ENCODE results near the gene NCOA5.

Gene NCOA5

DNA sequence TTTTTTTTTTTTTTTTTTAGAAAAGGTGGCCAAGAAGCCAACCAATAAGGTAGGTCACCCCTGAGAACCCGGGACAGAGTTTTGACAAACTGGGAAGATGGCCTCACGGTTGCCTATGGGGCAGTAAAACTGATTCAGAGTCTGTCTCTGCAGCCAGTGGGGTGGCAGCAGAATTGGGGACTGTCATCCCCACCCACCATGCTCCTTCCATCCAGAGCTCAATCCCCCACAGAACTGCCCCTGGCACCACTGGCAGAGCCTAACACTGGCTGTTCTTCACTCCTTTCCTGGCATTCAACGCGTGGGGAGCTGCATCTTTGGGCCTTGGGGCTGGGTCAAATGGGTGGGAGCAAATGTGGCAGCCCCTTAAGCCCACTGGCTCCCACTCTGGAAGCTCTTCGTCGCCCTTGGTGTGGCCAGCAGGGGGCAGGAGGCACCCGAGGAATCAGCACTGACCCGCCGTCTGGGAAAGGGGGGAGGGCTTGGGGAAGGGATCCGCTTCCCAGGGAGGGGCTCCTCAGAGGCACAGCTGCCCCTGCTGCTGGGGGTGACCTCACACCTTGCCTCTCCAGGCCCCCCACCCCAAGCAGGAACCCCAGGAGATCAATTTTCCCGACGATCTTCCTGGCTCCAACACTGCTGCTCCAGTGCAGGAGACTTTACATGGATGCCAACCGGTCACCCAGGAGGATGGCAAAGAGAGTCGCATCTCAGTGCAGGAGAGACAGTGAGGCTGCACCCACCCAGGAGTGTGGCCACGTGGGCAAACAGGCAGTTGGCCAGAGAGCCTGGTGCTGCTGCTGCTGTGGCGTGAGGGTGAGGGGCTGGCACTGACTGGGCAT is 38.8 kb upstream of the NCOA5 start:
- no peak overlapping the region for H3K4me3 ChIP-seq (ENCODE audit: low read length)
- no peak overlapping the region for H3K27ac ChIP-seq (ENCODE audit: low read length)
- no peaks in the 10 kb centered on the region; the same call in 1 of the 2 replicates for H3K4me1 ChIP-seq (ENCODE audit: insufficient read depth, low read length)
- H3K27me3 ChIP-seq (ENCODE audit: insufficient read depth, low read length) = peaks cover 41% of the 10 kb centered on the region
- H3K9me3 ChIP-seq (ENCODE audit: insufficient read depth, low read depth, low read length) = no peaks in the 10 kb centered on the region
- no peaks in the 10 kb centered on the region; the same call in 1 of the 2 replicates for H3K36me3 ChIP-seq (ENCODE audit: insufficient read depth, low read depth, low read length)
- H3K9ac ChIP-seq (ENCODE audit: low read depth, low read length) = no peak overlapping the region

DNA sequence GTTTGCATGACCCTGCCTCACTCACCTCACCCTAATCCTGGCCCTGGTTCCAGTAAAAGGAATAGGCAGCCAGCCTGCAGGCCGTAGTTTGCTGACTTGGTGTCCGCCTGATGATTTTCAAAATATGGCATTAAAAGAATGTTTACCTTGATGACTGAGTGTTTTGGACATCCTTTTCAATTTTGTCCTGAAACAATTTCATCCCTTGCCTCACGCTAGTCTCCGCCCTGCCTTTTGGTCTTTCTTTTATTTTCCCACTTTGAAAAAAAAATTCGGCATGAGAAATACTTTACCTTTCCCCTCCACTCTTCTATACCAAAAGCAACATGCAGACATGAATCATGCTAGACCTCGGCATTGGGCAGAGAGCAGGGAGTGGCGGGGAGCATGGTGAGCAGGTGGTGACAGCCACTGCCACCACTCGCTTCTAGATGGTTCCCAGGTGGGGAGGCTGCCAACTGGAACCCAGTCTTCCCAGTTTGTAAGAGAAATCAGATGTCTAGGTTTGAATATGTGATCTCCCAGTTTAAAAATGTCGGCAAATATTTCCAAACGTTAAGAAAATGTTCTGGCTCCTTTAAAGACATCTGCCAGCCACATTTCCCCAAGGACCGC is 37.7 kb upstream of the NCOA5 start:
- Histone ChIP-seq H3K9me3 (ENCODE audit: insufficient read depth, low read depth, low read length) (no peaks in the 10 kb centered on the region), H3K36me3 (ENCODE audit: insufficient read depth, low read depth, low read length) (no peaks in the 10 kb centered on the region; the same call in 1 of the 2 replicates), H3K9ac (ENCODE audit: low read depth, low read length) (no peak overlapping the region), H3K4me1 (ENCODE audit: insufficient read depth, low read length) (no peaks in the 10 kb centered on the region), H3K4me3 (ENCODE audit: low read length) (no peak overlapping the region), H3K27me3 (ENCODE audit: insufficient read depth, low read length) (peaks cover 35% of the 10 kb centered on the region), H3K27ac (ENCODE audit: low read length) (no peak overlapping the region)

GRCh38 chr20:46126440-46127056 is 36.8 kb upstream of the NCOA5 start:
- H3K9me3 ChIP-seq (ENCODE audit: insufficient read depth, low read depth, low read length) = no peaks in the 10 kb centered on the region
- no peak overlapping the region for H3K4me3 ChIP-seq (ENCODE audit: low read length)
- H3K27ac ChIP-seq (ENCODE audit: low read length) = no peak overlapping the region
- no peaks in the 10 kb centered on the region for H3K4me1 ChIP-seq (ENCODE audit: insufficient read depth, low read length)
- no peak overlapping the region for H3K9ac ChIP-seq (ENCODE audit: low read depth, low read length)
- peaks cover 6% of the 10 kb centered on the region; the same call in 1 of the 2 replicates for H3K36me3 ChIP-seq (ENCODE audit: insufficient read depth, low read depth, low read length)
- H3K27me3 ChIP-seq (ENCODE audit: insufficient read depth, low read length) = peaks cover 26% of the 10 kb centered on the region

DNA sequence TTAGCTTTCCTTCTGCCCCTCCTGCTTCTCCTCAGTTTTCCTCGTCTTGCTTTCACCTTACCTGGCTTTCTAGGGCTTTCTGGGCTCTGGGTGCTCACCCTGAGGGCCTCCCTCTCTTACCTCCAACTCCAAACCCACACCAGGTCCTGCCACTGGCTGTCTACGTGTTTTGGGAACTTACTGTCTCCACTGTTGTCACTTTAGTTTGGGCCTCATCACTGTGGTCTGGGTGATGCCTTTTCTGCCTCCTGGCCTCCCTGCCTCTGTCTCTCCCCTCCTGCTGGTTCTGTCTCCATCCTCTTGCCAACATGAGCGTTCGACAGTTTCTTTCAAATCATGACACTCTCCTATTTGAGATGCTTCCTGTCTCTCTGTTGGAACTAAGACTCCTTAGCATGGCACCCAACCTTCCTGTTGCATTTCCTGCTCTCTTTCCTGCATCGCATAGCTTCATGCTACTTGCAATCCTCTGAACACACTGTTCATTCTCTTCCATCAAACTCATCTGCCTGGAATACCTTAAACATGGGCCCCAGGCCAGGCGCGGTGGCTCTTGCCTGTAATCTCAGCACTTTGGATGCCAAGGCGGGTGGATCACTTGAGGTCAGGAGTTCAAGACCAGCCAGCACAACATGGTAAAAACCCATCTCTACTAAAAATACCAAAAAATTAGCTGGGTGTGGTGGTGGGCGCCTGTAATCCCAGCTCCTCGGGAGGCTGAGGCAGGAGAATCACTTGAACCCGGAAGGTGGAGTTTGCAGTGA is 33.9 kb upstream of the NCOA5 start:
- Histone ChIP-seq H3K4me3 (ENCODE audit: low read length) (no peak overlapping the region), H3K27ac (ENCODE audit: low read length) (no peak overlapping the region), H3K4me1 (ENCODE audit: insufficient read depth, low read length) (no peaks in the 10 kb centered on the region; the same call in 1 of the 2 replicates), H3K9ac (ENCODE audit: low read depth, low read length) (no peak overlapping the region), H3K36me3 (ENCODE audit: insufficient read depth, low read depth, low read length) (peaks cover 6% of the 10 kb centered on the region; the same call in 1 of the 2 replicates), H3K27me3 (ENCODE audit: insufficient read depth, low read length) (peaks cover 6% of the 10 kb centered on the region; the same call in 1 of the 2 replicates), H3K9me3 (ENCODE audit: insufficient read depth, low read depth, low read length) (no peaks in the 10 kb centered on the region)

GRCh38 chr20:46122516-46123481 is 33.0 kb upstream of the NCOA5 start:
- H3K4me3 ChIP-seq (ENCODE audit: low read length) = no peak overlapping the region
- no peaks in the 10 kb centered on the region for H3K9me3 ChIP-seq (ENCODE audit: insufficient read depth, low read depth, low read length)
- no peak overlapping the region for H3K27ac ChIP-seq (ENCODE audit: low read length)
- no peak overlapping the region for H3K9ac ChIP-seq (ENCODE audit: low read depth, low read length)
- peaks cover 6% of the 10 kb centered on the region; the same call in 1 of the 2 replicates for H3K36me3 ChIP-seq (ENCODE audit: insufficient read depth, low read depth, low read length)
- H3K27me3 ChIP-seq (ENCODE audit: insufficient read depth, low read length) = peaks cover 8% of the 10 kb centered on the region; the same call in 1 of the 2 replicates
- no peaks in the 10 kb centered on the region; the same call in 1 of the 2 replicates for H3K4me1 ChIP-seq (ENCODE audit: insufficient read depth, low read length)

GRCh38 chr20:46122071-46122470 is 32.3 kb upstream of the NCOA5 start:
- no peak overlapping the region for H3K9ac ChIP-seq (ENCODE audit: low read depth, low read length)
- peaks cover 6% of the 10 kb centered on the region; the same call in 1 of the 2 replicates for H3K36me3 ChIP-seq (ENCODE audit: insufficient read depth, low read depth, low read length)
- no peaks in the 10 kb centered on the region for H3K9me3 ChIP-seq (ENCODE audit: insufficient read depth, low read depth, low read length)
- no peak overlapping the region for H3K4me3 ChIP-seq (ENCODE audit: low read length)
- no peak overlapping the region for H3K27ac ChIP-seq (ENCODE audit: low read length)
- peaks cover 8% of the 10 kb centered on the region for H3K27me3 ChIP-seq (ENCODE audit: insufficient read depth, low read length)
- no peaks in the 10 kb centered on the region; the same call in 1 of the 2 replicates for H3K4me1 ChIP-seq (ENCODE audit: insufficient read depth, low read length)

DNA sequence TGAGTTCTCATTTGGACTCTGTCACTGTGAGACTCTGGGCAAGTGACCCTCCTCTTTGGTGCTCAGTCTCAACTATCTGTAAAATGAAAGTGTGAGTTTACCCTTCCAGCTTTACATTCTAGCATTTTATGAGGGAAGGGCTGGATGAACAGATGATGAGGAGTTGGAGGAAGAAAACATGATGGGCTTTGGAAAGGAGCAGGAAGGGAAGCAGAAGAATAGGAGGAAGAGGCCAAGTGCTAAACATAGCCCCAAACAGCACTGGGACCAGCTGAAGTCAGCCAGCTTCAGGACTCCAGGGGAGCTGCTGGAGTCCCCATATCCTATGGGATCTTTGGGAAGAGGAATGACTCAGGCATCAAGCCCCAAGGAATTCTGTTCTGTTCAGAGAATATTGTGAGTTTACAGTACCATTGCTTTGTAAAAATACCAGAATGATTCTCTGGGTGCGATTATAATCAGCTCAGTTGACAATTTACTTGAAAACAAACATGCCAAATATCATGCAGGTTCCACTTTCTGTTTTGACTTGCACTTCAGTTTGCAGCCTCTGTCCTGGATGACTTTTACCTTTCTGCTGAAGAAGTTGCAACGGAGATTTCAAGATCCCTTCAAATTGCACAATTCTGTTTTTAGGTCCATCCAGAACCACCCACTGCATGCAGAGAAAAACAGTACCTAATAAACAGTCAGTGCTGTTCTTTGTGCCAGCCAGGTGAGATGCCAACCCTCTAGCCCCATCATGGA is 31.6 kb upstream of the NCOA5 start:
- Histone ChIP-seq H3K9ac (ENCODE audit: low read depth, low read length) (no peak overlapping the region), H3K27ac (ENCODE audit: low read length) (no peak overlapping the region), H3K36me3 (ENCODE audit: insufficient read depth, low read depth, low read length) (peaks cover 6% of the 10 kb centered on the region; the same call in 1 of the 2 replicates), H3K27me3 (ENCODE audit: insufficient read depth, low read length) (peaks cover 15% of the 10 kb centered on the region), H3K9me3 (ENCODE audit: insufficient read depth, low read depth, low read length) (no peaks in the 10 kb centered on the region), H3K4me1 (ENCODE audit: insufficient read depth, low read length) (no peaks in the 10 kb centered on the region; the same call in 1 of the 2 replicates), H3K4me3 (ENCODE audit: low read length) (no peak overlapping the region)

- Histone ChIP-seq H3K4me1 (ENCODE audit: insufficient read depth, low read length) (no peaks in the 10 kb centered on the region; the same call in 1 of the 2 replicates), H3K4me3 (ENCODE audit: low read length) (no peak overlapping the region), H3K9ac (ENCODE audit: low read depth, low read length) (no peak overlapping the region), H3K36me3 (ENCODE audit: insufficient read depth, low read depth, low read length) (peaks cover 6% of the 10 kb centered on the region; the same call in 1 of the 2 replicates), H3K27me3 (ENCODE audit: insufficient read depth, low read length) (peaks cover 28% of the 10 kb centered on the region), H3K27ac (ENCODE audit: low read length) (no peak overlapping the region), H3K9me3 (ENCODE audit: insufficient read depth, low read depth, low read length) (no peaks in the 10 kb centered on the region)
Measured at GRCh38 chr20:46120136-46120535, 30.4 kb upstream of the NCOA5 start.

- no peak overlapping the region for H3K4me3 ChIP-seq (ENCODE audit: low read length)
- H3K9me3 ChIP-seq (ENCODE audit: insufficient read depth, low read depth, low read length) = no peaks in the 10 kb centered on the region
- H3K27ac ChIP-seq (ENCODE audit: low read length) = no peak overlapping the region
- H3K9ac ChIP-seq (ENCODE audit: low read depth, low read length) = no peak overlapping the region
- H3K36me3 ChIP-seq (ENCODE audit: insufficient read depth, low read depth, low read length) = peaks cover 6% of the 10 kb centered on the region; the same call in 1 of the 2 replicates
- no peaks in the 10 kb centered on the region; the same call in 1 of the 2 replicates for H3K4me1 ChIP-seq (ENCODE audit: insufficient read depth, low read length)
- H3K27me3 ChIP-seq (ENCODE audit: insufficient read depth, low read length) = peaks cover 32% of the 10 kb centered on the region
Measured at GRCh38 chr20:46119547-46119946, 29.8 kb upstream of the NCOA5 start.
